ENCODE data around the gene GATB.
A peak's percentile ranks its signal among the peaks of the same experiment; 100 is the strongest.

The GATB gene
- long read RNA-seq, donor 1, transcript GATB-201 (13 exons, 2,385 nt): major isoform, 8 of 11 reads
- long read RNA-seq, donor 1, partial matches to known transcripts: 0 of 11 reads
- long read RNA-seq, donor 1, other reads (novel, unspliced or antisense): 0 of 11 reads
- long read RNA-seq, donor 2, partial matches to known transcripts: 0 of 5 reads
- long read RNA-seq, donor 2, other reads (novel, unspliced or antisense): 0 of 5 reads
- long read RNA-seq, donor 3, partial matches to known transcripts: 0 of 2 reads
- long read RNA-seq, donor 3, other reads (novel, unspliced or antisense): 0 of 2 reads
- long read RNA-seq, donor 4, partial matches to known transcripts: 7 of 12 reads
- long read RNA-seq, donor 4, other reads (novel, unspliced or antisense): 0 of 12 reads
- long read RNA-seq, donor 5, transcript GATB-201 (13 exons, 2,385 nt): major isoform, 9 of 10 reads
- long read RNA-seq, donor 5, partial matches to known transcripts: 0 of 10 reads
- long read RNA-seq, donor 5, other reads (novel, unspliced or antisense): 0 of 10 reads
- long read RNA-seq, donor 6, transcript GATB-201 (13 exons, 2,385 nt): major isoform, 7 of 10 reads
- long read RNA-seq, donor 6, partial matches to known transcripts: 0 of 10 reads
- long read RNA-seq, donor 6, other reads (novel, unspliced or antisense): 0 of 10 reads
- long read RNA-seq, donor 7, transcript GATB-201 (13 exons, 2,385 nt): major isoform, 8 of 15 reads
- long read RNA-seq, donor 7, partial matches to known transcripts: 5 of 15 reads
- long read RNA-seq, donor 7, other reads (novel, unspliced or antisense): 0 of 15 reads
- long read RNA-seq, donor 8, partial matches to known transcripts: 5 of 9 reads
- long read RNA-seq, donor 8, other reads (novel, unspliced or antisense): 0 of 9 reads

- DNase-seq: peak; percentile 79
Measured at GRCh38 chr4:151760712-151761661, at the start of gene GATB. Gene GATB, minus strand, starts transcription at chr4:151761007. Its CDS starts 25 bp downstream, at chr4:151760982.

DNA sequence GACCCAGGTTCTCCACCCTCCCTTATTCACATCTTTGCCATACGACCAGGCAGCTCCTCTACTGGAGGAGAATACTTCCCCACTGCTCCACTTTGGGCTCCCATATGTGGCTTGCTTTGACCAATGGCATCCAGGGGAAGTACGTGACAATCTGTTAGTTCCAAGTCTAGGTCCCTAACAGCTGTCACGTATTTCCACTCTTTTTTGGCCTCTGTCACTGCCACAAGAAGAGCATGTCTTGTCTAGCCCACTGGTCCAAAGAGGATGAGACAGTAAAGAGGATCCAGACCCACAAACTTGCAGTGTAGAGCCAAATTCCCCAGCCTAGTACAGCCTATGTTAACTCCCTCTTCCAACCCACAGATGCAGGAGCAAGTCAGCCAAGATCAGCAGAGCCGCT is 49.7 kb upstream of the GATB start:
- no peak for DNase-seq

DNA sequence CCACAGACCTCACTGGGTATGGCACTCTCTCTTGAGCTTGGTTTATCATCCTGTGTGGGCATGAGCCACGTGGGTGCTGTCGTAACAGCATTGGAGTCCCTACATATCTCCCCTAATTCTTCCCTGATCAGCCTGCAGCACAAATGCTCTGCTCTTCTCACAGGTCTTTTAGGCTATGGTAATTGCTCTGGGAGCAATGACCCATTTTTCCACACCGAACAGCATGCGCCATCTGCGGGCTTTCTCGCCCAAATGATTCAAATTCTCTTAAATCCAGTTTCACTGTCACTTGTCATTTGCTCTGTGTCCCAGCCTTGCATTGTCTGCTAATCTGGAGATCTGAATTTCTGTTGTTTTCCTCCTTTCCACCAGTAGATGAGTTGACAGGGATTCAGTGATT is 48.9 kb upstream of the GATB start:
- no peak for DNase-seq

DNA sequence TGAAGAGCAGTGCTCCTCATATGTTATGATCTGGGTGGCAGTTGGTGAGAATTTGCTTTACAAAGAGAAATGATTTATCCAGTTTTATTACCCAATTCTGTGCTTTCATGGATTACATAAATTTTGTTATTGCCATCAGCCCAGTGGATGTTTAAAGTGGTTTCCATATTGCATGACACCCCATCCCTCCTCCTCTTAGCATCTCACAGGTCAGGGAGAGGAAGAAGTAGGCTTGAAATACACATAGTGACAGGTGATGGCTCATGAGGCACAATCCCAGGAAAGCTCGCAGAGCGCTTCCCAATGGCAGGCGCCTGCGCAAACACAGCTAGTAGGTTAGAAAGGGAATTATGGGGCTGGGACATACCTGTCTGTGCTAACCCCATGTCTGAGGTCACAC is 47.7 kb upstream of the GATB start:
- DNase-seq: no peak

DNA sequence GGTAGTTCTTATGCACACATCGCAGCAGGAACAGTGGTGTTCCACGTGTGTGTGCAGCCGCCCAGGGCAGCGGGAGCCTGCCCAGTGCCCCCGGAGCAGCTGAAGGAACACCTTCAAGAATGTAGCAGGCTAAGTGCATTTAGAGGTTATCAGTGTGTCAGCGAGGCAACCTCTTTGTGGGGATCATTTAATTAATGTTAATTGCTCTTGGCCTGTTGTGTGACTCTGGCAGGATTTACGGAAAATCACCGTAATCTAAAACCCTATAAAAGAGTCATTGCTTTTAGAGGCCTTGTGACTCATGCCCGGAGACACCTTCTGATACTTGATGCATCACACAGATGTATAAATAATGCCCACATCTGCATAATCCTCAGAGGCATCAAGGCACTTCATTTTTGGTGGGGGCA is 47.3 kb upstream of the GATB start:
- no peak for DNase-seq

DNA sequence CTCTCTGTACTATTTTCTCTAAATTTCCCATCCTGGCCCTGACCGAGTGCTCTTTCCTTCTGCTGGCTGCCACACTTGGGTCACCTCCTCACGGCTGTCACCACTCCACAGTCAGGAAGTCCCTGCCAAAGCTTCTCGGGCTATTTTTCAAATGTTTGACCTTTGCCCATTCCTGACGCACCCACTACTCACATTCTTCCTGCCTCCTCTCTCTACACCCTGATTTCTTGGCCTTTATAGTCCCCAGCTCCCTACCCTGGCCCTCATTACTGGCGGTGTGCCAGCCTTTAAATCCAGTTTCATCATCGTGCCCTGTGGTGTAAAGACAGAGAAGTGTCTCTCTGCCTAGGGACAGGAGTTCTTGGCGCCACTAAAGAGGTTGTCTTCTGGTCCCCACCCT is 46.4 kb upstream of the GATB start:
- DNase-seq: no peak

GRCh38 chr4:151806511-151806927 is 45.7 kb upstream of the GATB start:
- no peak for DNase-seq

DNA sequence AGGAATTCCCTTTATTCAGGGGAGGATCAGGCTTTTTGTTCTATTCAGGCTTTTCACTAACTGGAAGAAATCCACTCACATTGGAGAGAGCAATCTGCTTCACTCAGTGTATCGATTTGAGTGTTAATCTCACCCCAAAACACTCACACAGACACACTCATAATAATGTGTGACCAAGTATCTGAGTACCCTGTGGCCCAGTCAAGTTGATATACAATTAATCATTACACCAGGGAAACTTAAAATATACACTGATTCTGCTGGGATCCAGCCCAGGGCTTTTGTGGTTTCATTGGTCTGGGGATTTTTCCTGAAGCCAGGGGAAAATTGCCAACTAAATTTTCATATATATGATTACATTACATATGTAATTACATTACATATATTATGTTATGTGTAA is 44.0 kb upstream of the GATB start:
- DNase-seq: no peak

GRCh38 chr4:151804086-151804630 is 43.4 kb upstream of the GATB start:
- DNase-seq: no peak

DNA sequence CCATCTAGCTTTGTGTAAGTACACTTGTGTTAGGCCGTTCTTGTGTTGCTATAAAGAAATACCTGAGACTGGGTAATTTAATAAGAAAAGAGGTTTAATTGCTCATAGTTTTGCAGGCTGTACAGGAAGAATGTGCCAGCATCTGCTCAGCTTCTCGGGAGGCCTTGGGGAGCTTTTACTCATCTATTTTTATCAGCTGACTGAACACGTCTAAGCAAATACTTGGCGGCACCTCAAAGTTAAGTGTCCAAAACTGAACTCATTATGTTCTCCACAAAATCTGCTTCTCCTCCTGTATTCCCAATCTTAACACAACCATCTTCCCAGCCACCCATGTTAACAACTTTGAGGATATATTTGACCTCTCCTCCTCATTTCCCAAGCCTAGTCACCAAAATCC is 42.4 kb upstream of the GATB start:
- DNase-seq: no peak

DNA sequence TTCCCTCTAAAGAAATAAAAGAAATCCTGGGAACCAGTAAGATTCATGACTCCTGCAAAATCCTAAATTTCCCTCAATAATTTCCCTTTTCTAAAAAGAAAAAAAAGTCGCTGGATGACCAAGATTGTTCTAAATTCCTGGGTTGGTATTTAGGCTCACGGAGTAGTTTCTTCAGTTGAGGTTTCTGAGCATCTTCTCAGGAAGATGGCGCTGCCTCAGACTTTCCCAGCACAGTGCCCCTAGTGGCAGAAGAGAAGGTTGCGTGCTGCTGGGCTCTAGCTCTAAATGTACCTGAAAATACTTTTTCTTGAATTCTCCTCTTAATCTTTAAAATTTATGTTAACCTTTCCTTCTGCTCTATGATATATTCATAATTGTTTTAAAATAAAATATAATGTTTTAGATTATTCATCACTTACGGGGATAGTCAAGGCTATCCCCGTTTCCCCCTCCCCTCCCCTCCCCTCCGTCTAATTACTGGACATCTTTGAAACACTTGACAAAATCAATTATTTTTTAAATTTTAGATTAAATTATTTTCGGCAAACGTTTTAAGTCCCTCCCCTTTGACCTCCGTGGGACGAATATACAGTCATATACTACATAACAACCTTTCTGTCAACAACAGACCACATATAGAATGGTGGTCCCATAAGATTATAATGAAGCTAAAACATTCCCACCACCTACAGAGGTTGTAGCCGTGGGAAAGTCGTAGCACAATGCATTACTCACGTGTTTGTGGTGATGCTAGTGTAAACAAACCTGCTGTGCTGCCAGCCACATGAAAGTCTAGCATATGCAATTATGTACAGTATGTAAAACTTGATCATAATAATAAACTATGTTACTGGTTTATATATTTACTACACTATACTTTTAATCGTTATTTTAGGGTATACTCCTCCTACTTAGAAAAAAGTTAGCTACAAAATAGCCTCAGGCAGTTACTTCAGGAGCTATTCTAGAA is 41.0 kb upstream of the GATB start:
- no peak for DNase-seq

DNA sequence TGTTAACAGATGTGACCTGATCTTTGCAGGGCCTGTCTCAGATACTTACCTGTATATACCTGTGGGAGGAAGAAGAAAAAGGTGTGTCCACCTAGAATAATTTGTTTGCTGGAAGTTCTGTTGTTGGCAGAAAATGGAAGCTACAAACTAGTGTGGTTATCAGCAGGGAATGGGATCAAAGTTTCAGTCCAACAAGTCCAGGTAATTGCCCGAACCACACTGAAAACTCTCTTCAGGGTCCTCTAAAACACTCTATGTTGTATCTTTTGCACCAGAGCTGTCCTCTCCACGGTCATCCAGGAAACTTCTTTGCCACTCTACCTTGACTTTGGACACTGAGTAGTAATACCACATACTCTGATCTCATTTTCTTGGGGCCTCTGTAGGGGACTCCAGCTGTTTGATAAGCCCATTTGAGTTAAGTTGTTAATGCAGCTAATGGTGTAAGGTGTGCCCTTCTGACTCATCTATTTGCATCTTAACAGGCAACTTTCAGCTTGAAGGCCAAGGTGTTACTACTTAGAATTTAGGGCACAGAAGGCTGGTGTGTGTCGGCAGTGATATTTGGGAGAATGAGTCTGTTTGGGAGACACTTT is 38.7 kb upstream of the GATB start:
- DNase-seq: no peak

DNA sequence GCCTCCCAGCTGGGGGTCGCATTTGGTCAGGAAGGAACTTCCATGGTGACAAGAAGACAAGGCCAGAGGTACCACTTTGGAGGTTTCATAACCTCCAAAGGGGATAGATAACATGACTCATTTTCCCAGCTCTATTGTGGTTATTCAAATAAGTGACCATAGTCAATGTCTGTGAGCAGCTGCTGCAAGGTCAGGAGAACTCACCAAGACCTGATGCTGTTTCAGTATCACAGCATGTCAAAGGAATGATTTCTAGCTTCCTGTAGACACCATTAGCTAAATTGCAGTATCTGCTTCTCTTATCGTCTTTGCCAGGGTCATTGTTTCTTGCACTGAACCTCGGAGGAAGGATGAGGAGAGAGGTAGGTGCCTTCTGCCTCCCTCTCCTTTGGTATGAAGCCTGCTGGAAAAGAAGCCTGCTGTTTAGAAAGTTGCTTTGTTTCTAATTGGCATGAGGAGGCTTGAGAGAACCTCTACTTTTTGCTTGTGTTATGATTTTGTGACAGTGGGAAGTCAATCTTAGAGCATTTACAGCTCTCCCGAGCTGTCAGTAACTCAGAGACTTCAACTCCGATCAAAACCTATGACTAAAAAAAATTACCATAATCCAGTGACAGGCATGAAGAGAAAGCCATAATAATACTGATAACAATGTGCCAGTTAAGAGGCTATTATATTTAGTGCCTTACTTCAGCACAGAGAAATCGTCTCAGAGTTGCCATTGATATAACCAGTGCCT is 38.0 kb upstream of the GATB start:
- no peak for DNase-seq

- DNase-seq: no peak
Measured at GRCh38 chr4:151797853-151798252, 37.0 kb upstream of the GATB start.

DNA sequence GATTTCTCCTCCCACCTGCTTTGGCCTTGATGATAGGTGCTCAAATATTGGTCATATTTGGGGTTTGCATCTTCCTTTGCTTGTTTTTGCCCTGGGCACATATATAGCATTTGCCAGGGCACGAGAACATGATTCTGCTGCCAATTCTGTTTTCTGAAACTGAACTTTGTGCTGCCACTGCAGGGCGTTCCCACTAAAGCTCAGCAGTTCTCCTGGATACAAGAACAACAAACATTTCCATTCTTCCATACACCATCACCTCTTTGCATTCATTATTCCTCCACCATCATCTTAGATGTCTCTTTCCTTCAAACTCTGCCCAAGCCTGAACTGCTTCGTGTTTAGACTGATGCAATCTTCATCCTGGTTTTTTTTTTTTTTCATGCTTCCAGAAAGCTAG is 36.3 kb upstream of the GATB start:
- DNase-seq: no peak

DNA sequence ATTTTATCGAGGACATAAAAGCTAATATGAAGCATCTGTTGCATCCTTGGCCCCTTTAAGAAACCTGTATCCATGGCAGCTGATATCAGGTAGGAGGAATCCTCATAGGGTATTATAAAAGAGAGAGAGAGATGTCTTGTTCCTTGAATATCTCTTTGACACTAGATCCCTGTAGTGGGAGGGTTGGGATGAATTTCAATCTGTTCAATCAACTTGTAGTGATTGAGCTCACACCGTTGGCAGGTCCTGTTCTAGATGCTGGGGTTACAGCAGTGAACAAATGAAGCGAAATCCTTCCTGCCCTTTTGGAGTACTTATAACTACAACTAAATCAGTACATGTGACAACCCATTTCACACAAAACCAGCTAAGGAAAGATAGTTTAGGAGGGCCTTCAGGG is 35.3 kb upstream of the GATB start:
- no peak for DNase-seq

GRCh38 chr4:151792995-151793394 is 32.2 kb upstream of the GATB start:
- DNase-seq: no peak

DNA sequence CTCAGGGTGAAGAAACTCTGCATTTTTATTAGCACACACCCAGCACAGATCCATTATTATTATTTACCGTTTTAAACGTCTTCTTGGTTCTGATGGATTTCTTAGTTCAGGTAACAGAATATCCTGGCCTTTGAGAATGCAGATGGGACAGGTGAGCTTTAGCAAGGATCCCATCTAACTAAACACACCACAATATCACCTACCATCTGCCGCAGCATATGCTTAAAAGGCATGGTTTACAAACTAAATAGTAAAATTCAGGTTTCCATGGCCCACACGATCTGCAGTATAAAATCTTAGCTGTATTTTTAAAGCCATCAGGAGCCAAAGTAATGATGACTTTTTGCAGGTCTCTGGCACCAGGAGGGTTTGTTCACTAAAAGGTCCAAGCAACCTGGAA is 31.7 kb upstream of the GATB start:
- DNase-seq: no peak

DNA sequence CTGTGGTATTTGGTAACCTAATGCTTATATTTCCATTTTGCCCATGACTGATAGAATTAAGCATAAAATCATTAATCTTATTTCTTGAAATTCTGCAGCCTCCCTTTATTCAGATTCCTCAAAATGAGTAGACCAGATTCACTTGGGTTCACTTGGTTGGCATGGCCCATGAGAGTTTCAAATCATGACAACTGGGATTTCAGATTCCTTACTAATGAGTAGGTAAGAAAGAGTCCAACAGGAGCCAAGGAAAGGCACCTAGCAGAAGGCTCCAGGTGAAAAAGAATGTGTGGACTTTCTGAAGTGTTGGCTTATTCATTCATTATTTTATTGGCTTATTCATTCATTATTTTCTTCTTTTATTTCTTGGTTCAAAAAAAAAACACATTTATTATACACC is 27.2 kb upstream of the GATB start:
- DNase-seq: no peak

DNA sequence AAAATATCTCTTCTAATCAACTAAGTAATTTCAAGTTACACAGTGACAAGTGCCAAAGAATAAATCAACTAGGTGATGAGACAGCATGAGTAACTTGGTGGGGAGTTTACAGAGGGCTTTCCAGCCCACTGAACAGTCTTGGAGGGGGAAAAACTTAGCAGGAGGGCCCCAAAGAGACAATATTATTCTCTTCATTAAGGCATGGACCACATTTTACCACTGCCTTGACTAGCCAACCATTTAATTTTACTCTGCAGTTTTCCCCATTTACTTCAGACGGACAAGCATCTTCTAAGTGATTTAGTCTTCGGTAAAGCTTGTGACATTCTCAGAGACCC is 25.3 kb upstream of the GATB start:
- no peak for DNase-seq

Measured in right kidney (tissue), 9 donors.